Breast epithelium (tissue), 3 donors: ENCODE results near the gene PLEKHM1.
"Not testable (repeated sequence)": the region's sequence is repeated elsewhere in the genome, so short reads cannot be mapped to it uniquely, and the experiment has no call there.

Experiments
- CTCF ChIP-seq, 3 donors: fragments of 450-650 bp; IDR thresholded peaks; one replicate each; pipeline ENCODE4 v1.5.1; 2016 to 2017; ENCODE audit warnings: antibody characterized with exemption in 3 of 3, mild to moderate bottlenecking in 3 of 3, moderate library complexity in 3 of 3
- POLR2A ChIP-seq: fragments of 450-650 bp; IDR thresholded peaks from one replicate; pipeline ENCODE4 v1.6.1; 2016; ENCODE audit warnings: antibody characterized with exemption, mild to moderate bottlenecking, moderate library complexity
- POLR2AphosphoS5 ChIP-seq, 3 donors: sonication (generic); formaldehyde crosslinking; IDR thresholded peaks; one replicate each; pipeline ENCODE4 v1.6.1; 2017; ENCODE audit warnings: antibody characterized with exemption in 3 of 3

DNA sequence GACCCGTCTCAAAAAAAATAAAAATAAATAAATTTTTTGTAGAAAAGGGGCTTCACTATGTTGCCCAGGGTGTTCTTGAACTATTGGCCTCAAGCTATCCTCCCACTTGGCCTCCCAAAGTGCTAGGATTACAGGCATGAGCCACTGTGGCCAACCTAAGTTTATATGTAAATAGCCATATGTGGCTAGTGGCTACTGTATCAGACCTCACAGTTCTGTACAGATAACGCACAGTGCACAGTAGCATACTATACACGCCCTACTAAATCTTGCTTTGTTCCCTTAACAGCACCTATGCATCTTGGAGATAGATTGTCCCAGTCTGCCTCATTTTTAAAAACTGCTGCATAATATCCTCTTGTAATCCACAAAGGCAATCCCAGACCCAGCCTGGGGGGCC, 8.7 kb upstream of the PLEKHM1 start:
- not testable (repeated sequence) for TF ChIP-seq CTCF (IDR thresholded peaks at IDR 0.05); POLR2A; POLR2AphosphoS5 (IDR thresholded peaks at IDR 0.05)
